ENCODE data around the gene PRKRIP1. TPM values are rescaled to one million over a fixed set of nuclear protein-coding genes. Genes with fewer than 3 reads are reported as not detected.

PRKRIP1 gene
- total RNA-seq, 1 donor from 2014 or later = 30.1 TPM

GRCh38 chr7:102409340-102409739 is 13.2 kb downstream of the PRKRIP1 start:
- Mint-ChIP-seq H3K4me3 (ENCODE audit: unreplicated experiment) (no peak overlapping the region), H3K4me1 (ENCODE audit: unreplicated experiment) (no peaks in the 10 kb centered on the region), H3K36me3 (ENCODE audit: unreplicated experiment) (peaks cover 57% of the 10 kb centered on the region), H3K27ac (ENCODE audit: unreplicated experiment) (no peak overlapping the region), H3K9me3 (ENCODE audit: unreplicated experiment) (peaks cover 6% of the 10 kb centered on the region), H3K27me3 (ENCODE audit: unreplicated experiment) (no peaks in the 10 kb centered on the region)
- no peak for DNase-seq (ENCODE audit: extremely low spot score, unreplicated experiment)
- TF ChIP-seq CTCF (IDR thresholded peaks at IDR 0.05) = no peak

GRCh38 chr7:102410123-102410522 is 14.0 kb downstream of the PRKRIP1 start:
- Mint-ChIP-seq H3K27me3 (ENCODE audit: unreplicated experiment) (no peaks in the 10 kb centered on the region), H3K9me3 (ENCODE audit: unreplicated experiment) (peaks cover 6% of the 10 kb centered on the region), H3K4me3 (ENCODE audit: unreplicated experiment) (no peak overlapping the region), H3K4me1 (ENCODE audit: unreplicated experiment) (no peaks in the 10 kb centered on the region), H3K36me3 (ENCODE audit: unreplicated experiment) (peaks cover 58% of the 10 kb centered on the region), H3K27ac (ENCODE audit: unreplicated experiment) (no peak overlapping the region)
- DNase-seq (ENCODE audit: extremely low spot score, unreplicated experiment) = no peak
- no peak for TF ChIP-seq CTCF (IDR thresholded peaks at IDR 0.05)

- Mint-ChIP-seq H3K4me3 (ENCODE audit: unreplicated experiment) (no peak overlapping the region), H3K4me1 (ENCODE audit: unreplicated experiment) (no peaks in the 10 kb centered on the region), H3K9me3 (ENCODE audit: unreplicated experiment) (peaks cover 6% of the 10 kb centered on the region), H3K36me3 (ENCODE audit: unreplicated experiment) (peaks cover 58% of the 10 kb centered on the region), H3K27me3 (ENCODE audit: unreplicated experiment) (no peaks in the 10 kb centered on the region), H3K27ac (ENCODE audit: unreplicated experiment) (no peak overlapping the region)
- no peak for DNase-seq (ENCODE audit: extremely low spot score, unreplicated experiment)
- TF ChIP-seq CTCF (IDR thresholded peaks at IDR 0.05) = no peak
Observed at GRCh38 chr7:102410918-102411317, 14.8 kb downstream of the PRKRIP1 start.

- peaks cover 58% of the 10 kb centered on the region for H3K36me3 Mint-ChIP-seq (ENCODE audit: unreplicated experiment)
- H3K4me1 Mint-ChIP-seq (ENCODE audit: unreplicated experiment) = no peaks in the 10 kb centered on the region
- H3K27me3 Mint-ChIP-seq (ENCODE audit: unreplicated experiment) = no peaks in the 10 kb centered on the region
- H3K9me3 Mint-ChIP-seq (ENCODE audit: unreplicated experiment) = peaks cover 6% of the 10 kb centered on the region
- H3K27ac Mint-ChIP-seq (ENCODE audit: unreplicated experiment) = no peak overlapping the region
- peak; percentile 41 for TF ChIP-seq CTCF (IDR thresholded peaks at IDR 0.05)
- no peak for DNase-seq (ENCODE audit: extremely low spot score, unreplicated experiment)
- no peak overlapping the region for H3K4me3 Mint-ChIP-seq (ENCODE audit: unreplicated experiment)
Observed at GRCh38 chr7:102412548-102412947, 16.4 kb downstream of the PRKRIP1 start.

GRCh38 chr7:102413091-102413490 is 16.9 kb downstream of the PRKRIP1 start:
- DNase-seq (ENCODE audit: extremely low spot score, unreplicated experiment) = no peak
- Mint-ChIP-seq H3K4me1 (ENCODE audit: unreplicated experiment) (no peaks in the 10 kb centered on the region), H3K36me3 (ENCODE audit: unreplicated experiment) (peaks cover 53% of the 10 kb centered on the region)

More at GRCh38 chr7:102413091-102413490, 16.9 kb downstream of the PRKRIP1 start:
- Mint-ChIP-seq H3K4me3 (ENCODE audit: unreplicated experiment) (no peak overlapping the region), H3K27me3 (ENCODE audit: unreplicated experiment) (no peaks in the 10 kb centered on the region), H3K27ac (ENCODE audit: unreplicated experiment) (no peak overlapping the region), H3K9me3 (ENCODE audit: unreplicated experiment) (peaks cover 6% of the 10 kb centered on the region)
- TF ChIP-seq CTCF (IDR thresholded peaks at IDR 0.05) = no peak

Measured in osteocyte (in vitro differentiated cells).